GM21529 (cell line): Measurements from ENCODE around the gene MDC1.
A peak's percentile ranks its signal among the peaks of the same experiment; 100 is the strongest.
"Not testable (repeated sequence)": the region's sequence is repeated elsewhere in the genome, so short reads cannot be mapped to it uniquely, and the experiment has no call there.

Experiments used
- ATAC-seq: cut with Tn5 transposase; IDR thresholded peaks from one replicate; pipeline ENCODE4 v1.9.1; 2021; ENCODE audit not compliant: unreplicated experiment

The MDC1 gene

GRCh38 chr6:30717129-30717844 lies at the start of gene MDC1:
MDC1 (minus strand) TSS chr6:30717281; CDS start chr6:30715175, 2,106 bp downstream.
- ATAC-seq, result peak; percentile 68

- no peak for ATAC-seq
Measured at GRCh38 chr6:30766461-30767157, 49.5 kb upstream of the MDC1 start.

GRCh38 chr6:30765495-30765894 lies 48.4 kb upstream of the MDC1 start:
- not testable (repeated sequence) for ATAC-seq

GRCh38 chr6:30764490-30765043 lies 47.5 kb upstream of the MDC1 start:
- ATAC-seq, result not testable (repeated sequence)

GRCh38 chr6:30763618-30764489 lies 46.8 kb upstream of the MDC1 start:
- ATAC-seq, result no peak

- ATAC-seq, result no peak
Measured at GRCh38 chr6:30763155-30763617, 46.1 kb upstream of the MDC1 start.

GRCh38 chr6:30761791-30762429 lies 44.8 kb upstream of the MDC1 start:
- no peak for ATAC-seq

GRCh38 chr6:30760549-30760948 lies 43.5 kb upstream of the MDC1 start:
- no peak for ATAC-seq

- no peak for ATAC-seq
Measured at GRCh38 chr6:30759575-30760239, 42.6 kb upstream of the MDC1 start.

GRCh38 chr6:30757261-30757904 lies 40.3 kb upstream of the MDC1 start:
- no peak for ATAC-seq

GRCh38 chr6:30756405-30757003 lies 39.4 kb upstream of the MDC1 start:
- not testable (repeated sequence) for ATAC-seq

- ATAC-seq, result no peak
Measured at GRCh38 chr6:30754631-30755030, 37.5 kb upstream of the MDC1 start.

GRCh38 chr6:30752157-30752927 lies 35.3 kb upstream of the MDC1 start:
- ATAC-seq, result no peak

GRCh38 chr6:30750379-30750668 lies 33.2 kb upstream of the MDC1 start:
- no peak for ATAC-seq

GRCh38 chr6:30749554-30750378 lies 32.7 kb upstream of the MDC1 start:
- ATAC-seq, result no peak

GRCh38 chr6:30748851-30749540 lies 31.9 kb upstream of the MDC1 start:
- no peak for ATAC-seq
